Activated CD4-positive, alpha-beta T cell treated with anti-CD3 and anti-CD28 coated beads for 36 hours (primary cell): ENCODE results near the gene ARSG. TPM values are rescaled to one million over a fixed set of nuclear protein-coding genes. Genes with fewer than 3 reads are reported as not detected.

Source experiments
- ATAC-seq: fragments of 200-7000 bp; cut with Tn5 transposase; one replicate; pipeline ENCODE4 v1.10.0; 2021; ENCODE audit warnings: mild to moderate bottlenecking, moderate library complexity
- CTCF ChIA-PET: fragments of 350-600 bp; sonication (Branson Sonifier 250); formaldehyde crosslinking; loops from one replicate; lab custom pipeline; 2021; ENCODE audit warnings: antibody characterized with exemption; lab: Charles Lee
- POLR2A ChIA-PET: fragments of 350-600 bp; sonication (Branson Sonifier 250); formaldehyde crosslinking; loops from one replicate; lab custom pipeline; 2021; ENCODE audit warnings: antibody characterized with exemption, inconsistent platforms; lab: Charles Lee
- DNase-seq: peaks from one replicate; pipeline ENCODE4 v3.0.0-alpha.2; 2020
- H3K27ac Mint-ChIP-seq: one replicate; pipeline ENCODE4 v1.8.0; 2021; ENCODE audit warnings: mixed read lengths
- H3K27me3 Mint-ChIP-seq: one replicate; pipeline ENCODE4 v1.8.0; 2021; ENCODE audit warnings: mixed read lengths
- H3K36me3 Mint-ChIP-seq: one replicate; pipeline ENCODE4 v1.8.0; 2021; ENCODE audit warnings: low read depth, mixed read lengths
- H3K4me1 Mint-ChIP-seq: one replicate; pipeline ENCODE4 v1.8.0; 2021; ENCODE audit warnings: mixed read lengths
- H3K4me3 Mint-ChIP-seq: one replicate; pipeline ENCODE4 v1.8.0; 2021; ENCODE audit warnings: mild to moderate bottlenecking, moderate library complexity, mixed read lengths
- H3K9me3 Mint-ChIP-seq: one replicate; pipeline ENCODE4 v1.8.0; 2021; ENCODE audit warnings: low read depth, mixed read lengths
- intact Hi-C, 2 experiments: fragments of 100-400 bp; cut with DNase I in 1 of 2; cut with micrococcal nuclease in 1 of 2; formaldehyde crosslinking; loops; one replicate each; pipeline versions ENCODE4 v1.14.2 to v1.15.1; 2022 to 2024; cut with DNase I, micrococcal nuclease
- total RNA-seq, 2 experiments: library from RNA; stranded (reverse); gene quantifications; one replicate each; pipeline ENCODE4 v1.2.3, GENCODE V29; 2021

The ARSG gene
- total RNA-seq, 2 experiments from 2014 or later, result 7.8 to 10.9 TPM

DNA sequence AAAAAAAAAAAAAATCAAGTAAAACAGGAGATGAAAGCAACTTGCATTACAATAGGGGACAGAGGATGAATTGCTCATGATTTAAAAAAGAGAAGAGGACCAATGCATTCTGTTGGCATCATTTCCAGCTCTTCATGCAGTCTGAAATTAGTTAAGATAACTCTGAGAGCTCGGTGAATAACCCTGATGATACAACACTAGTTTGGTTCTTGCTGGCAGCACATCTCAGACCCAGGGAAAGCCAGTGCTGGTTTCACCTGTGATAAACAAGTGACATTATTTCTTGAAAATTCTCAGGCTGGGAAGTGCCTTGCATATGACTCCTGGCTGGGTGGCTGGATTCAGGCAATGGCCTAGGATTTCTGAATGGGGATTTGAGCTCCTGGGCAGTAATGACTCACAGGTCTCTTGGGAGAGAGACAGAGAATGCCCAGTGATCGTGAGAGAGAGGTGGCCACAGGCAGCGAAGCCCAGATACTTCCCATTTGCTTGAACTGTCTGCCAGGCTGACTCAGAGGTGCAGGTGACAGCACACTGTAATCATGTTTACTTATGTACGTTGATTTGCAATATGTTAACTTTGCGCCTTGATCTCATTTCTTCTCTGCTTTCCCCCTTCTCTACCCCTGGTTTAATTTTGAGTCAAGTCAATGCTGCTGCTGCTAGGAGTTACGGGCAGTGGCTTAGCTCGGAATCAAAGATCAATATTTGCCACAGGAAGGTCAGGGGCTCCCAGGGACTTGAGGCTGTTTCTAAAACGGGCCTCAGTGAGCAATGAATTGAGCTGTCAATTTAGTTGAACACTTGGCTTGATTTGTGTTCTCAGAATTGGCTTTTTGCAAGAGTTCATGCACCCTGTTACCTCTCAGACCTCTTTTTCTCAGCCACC is 27.1 kb downstream of the ARSG start:
- DNase-seq, result no peak
- intact Hi-C loops, result no loop called here
- Mint-ChIP-seq H3K27ac (no peak overlapping the region), H3K4me1 (peaks cover 35% of the 10 kb centered on the region), H3K27me3 (no peaks in the 10 kb centered on the region), H3K9me3 (no peaks in the 10 kb centered on the region), H3K36me3 (no peaks in the 10 kb centered on the region), H3K4me3 (no peak overlapping the region)
- CTCF ChIA-PET, result interaction anchor here (0.7 to 1.7 kb wide), 5 partner anchors 11 to 255 kb away, joined by 3 to 5 read pairs (median 3); no protein-coding TSS in a partner anchor
- peak; percentile 26 for ATAC-seq
- POLR2A ChIA-PET, result no interaction called here

GRCh38 chr17:68319410-68320162 is 28.3 kb downstream of the ARSG start:
- H3K27ac Mint-ChIP-seq, result no peak overlapping the region

GRCh38 chr17:68320311-68320865 is 29.1 kb downstream of the ARSG start:
- H3K27me3 Mint-ChIP-seq, result no peaks in the 10 kb centered on the region
- ATAC-seq (no peak), DNase-seq (no peak)
- peaks cover 26% of the 10 kb centered on the region for H3K4me1 Mint-ChIP-seq
- no peak overlapping the region for H3K4me3 Mint-ChIP-seq
- CTCF ChIA-PET, result no interaction called here
- intact Hi-C loops, result no loop called here
- peak overlapping the region; percentile 55 for H3K27ac Mint-ChIP-seq
- POLR2A ChIA-PET, result no interaction called here
- no peaks in the 10 kb centered on the region for H3K9me3 Mint-ChIP-seq
- no peaks in the 10 kb centered on the region for H3K36me3 Mint-ChIP-seq

More at GRCh38 chr17:68319410-68320162, 28.3 kb downstream of the ARSG start:
- DNase-seq, result no peak
- CTCF ChIA-PET, result interaction anchor here (0.6 to 0.7 kb wide), 2 partner anchors 148 to 149 kb away, joined by 3 read pairs; no protein-coding TSS in a partner anchor
- Mint-ChIP-seq H3K9me3 (no peaks in the 10 kb centered on the region), H3K4me1 (peaks cover 34% of the 10 kb centered on the region), H3K27me3 (no peaks in the 10 kb centered on the region), H3K36me3 (no peaks in the 10 kb centered on the region), H3K4me3 (no peak overlapping the region)
- intact Hi-C loops, result no loop called here
- POLR2A ChIA-PET, result no interaction called here
- ATAC-seq, result no peak

DNA sequence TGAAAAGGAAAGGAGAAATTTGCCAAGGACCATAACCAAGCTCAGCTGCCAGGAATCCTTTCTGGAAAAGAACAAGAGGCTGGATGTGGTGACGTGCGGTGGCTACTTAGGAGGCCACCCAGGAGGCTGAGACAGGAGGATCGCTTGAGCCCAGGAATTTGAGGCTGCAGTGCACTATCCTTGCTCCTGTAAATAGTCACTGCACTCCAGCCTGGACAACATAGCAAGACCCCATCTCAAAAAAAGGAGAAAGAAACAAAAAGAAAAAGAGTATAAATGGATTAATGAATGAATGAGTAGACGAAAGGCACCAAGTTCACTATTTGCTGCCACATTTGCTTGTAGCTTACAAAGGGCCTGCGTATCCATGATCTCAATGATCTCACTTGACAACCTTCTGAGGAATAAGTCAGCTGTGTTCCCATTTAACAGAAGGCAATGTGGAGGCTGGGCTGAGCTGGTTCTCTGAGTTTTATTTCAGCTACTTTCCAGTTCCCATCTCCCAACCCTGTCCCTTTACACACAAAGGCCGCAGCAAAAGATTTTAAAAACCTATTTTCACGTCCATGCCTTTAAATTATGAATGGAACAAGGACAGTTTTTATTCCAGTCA is 29.8 kb downstream of the ARSG start:
- CTCF ChIA-PET, result interaction anchor here (0.7 kb wide), 1 partner anchor 59 kb away, joined by 4 read pairs; no protein-coding TSS in a partner anchor
- intact Hi-C loops, result no loop called here
- Mint-ChIP-seq H3K36me3 (no peaks in the 10 kb centered on the region), H3K27me3 (no peaks in the 10 kb centered on the region), H3K27ac (no peak overlapping the region), H3K4me1 (peaks cover 23% of the 10 kb centered on the region), H3K4me3 (no peak overlapping the region), H3K9me3 (no peaks in the 10 kb centered on the region)
- no peak for ATAC-seq
- no peak for DNase-seq
- POLR2A ChIA-PET, result no interaction called here

GRCh38 chr17:68321556-68321954 is 30.3 kb downstream of the ARSG start:
- H3K27ac Mint-ChIP-seq, result no peak overlapping the region
- H3K9me3 Mint-ChIP-seq, result no peaks in the 10 kb centered on the region
- DNase-seq, result no peak
- ChIA-PET CTCF (interaction anchor here (0.7 kb wide), 1 partner anchor 60 kb away, joined by 4 read pairs; no protein-coding TSS in a partner anchor), POLR2A (no interaction called here)
- no peaks in the 10 kb centered on the region for H3K27me3 Mint-ChIP-seq
- ATAC-seq, result no peak
- H3K4me3 Mint-ChIP-seq, result no peak overlapping the region
- intact Hi-C loops, result no loop called here
- no peaks in the 10 kb centered on the region for H3K36me3 Mint-ChIP-seq
- H3K4me1 Mint-ChIP-seq, result peaks cover 20% of the 10 kb centered on the region

GRCh38 chr17:68322630-68323029 is 31.3 kb downstream of the ARSG start:
- POLR2A ChIA-PET, result no interaction called here
- Mint-ChIP-seq H3K27me3 (no peaks in the 10 kb centered on the region), H3K27ac (no peak overlapping the region), H3K4me3 (no peak overlapping the region), H3K36me3 (no peaks in the 10 kb centered on the region), H3K9me3 (no peaks in the 10 kb centered on the region), H3K4me1 (peaks cover 15% of the 10 kb centered on the region)
- CTCF ChIA-PET, result interaction anchor here (0.5 kb wide), 1 partner anchor 265 kb away, joined by 3 read pairs; no protein-coding TSS in a partner anchor
- intact Hi-C loops, result no loop called here
- no peak for DNase-seq
- no peak for ATAC-seq

DNA sequence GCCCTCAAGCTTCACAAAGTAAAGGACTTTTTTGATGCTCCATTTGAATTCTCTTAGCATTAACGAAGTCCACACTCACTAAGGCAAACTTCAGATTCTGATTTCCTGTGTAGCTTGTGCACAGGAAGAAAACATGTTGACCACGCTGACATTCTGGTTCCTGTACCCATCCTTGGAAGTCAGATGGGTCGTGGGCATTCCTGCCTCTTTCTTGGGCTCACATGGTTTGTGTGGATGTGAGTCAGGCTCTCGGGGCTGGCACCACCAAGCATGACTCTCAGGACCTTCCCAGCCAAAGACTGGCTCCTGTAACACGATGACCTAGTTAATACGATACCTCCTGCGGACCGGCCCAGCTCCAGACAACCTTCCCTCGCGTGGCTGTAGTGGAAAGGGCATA is 32.8 kb downstream of the ARSG start:
- Mint-ChIP-seq H3K36me3 (no peaks in the 10 kb centered on the region), H3K4me1 (peaks cover 11% of the 10 kb centered on the region), H3K4me3 (no peak overlapping the region), H3K9me3 (no peaks in the 10 kb centered on the region), H3K27me3 (no peaks in the 10 kb centered on the region), H3K27ac (no peak overlapping the region)
- ATAC-seq (no peak), DNase-seq (no peak)
- intact Hi-C loops, result no loop called here
- POLR2A ChIA-PET, result no interaction called here
- CTCF ChIA-PET, result interaction anchor here (1.2 kb wide), 1 partner anchor 26 kb away, joined by 5 read pairs; no protein-coding TSS in a partner anchor

DNA sequence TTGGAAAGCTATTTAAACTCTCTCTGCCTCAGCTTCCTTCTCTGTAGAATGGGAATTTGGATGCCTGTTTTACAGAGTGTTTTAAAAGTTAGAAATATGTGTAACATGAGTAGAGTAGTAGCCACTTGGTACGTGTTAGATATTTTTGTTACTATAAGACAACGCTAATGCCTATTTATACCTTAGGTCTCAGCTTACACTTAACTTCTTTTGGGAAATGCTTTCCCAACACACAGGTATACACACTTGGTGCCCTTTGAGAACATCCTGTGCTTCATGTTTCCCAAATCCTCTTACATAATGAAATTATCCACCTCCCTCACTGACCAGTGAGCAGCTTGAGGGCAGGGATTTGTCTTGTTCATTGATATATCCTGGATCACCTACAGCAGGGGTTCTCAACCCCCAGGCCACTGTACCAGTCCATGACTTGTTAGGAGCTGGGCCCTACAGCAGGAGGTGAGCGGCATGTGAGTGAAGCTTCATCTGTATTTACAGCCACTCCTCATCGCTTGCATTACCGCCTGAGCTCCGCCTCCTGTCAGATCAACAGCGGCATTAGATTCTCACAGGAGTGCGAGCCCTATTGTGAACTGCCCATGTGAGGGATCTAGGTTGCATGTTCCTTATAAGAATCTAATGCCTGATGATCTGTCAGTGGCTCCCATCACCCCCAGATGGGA is 33.5 kb downstream of the ARSG start:
- no peaks in the 10 kb centered on the region for H3K9me3 Mint-ChIP-seq
- ChIA-PET CTCF (interaction anchor here (0.6 to 0.8 kb wide), 2 partner anchors 20 to 147 kb away, joined by 3 to 4 read pairs; no protein-coding TSS in a partner anchor), POLR2A (no interaction called here)
- no peak overlapping the region for H3K4me3 Mint-ChIP-seq
- intact Hi-C loops, result no loop called here
- H3K27me3 Mint-ChIP-seq, result no peaks in the 10 kb centered on the region
- ATAC-seq, result no peak
- peaks cover 11% of the 10 kb centered on the region for H3K4me1 Mint-ChIP-seq
- H3K36me3 Mint-ChIP-seq, result no peaks in the 10 kb centered on the region
- no peak for DNase-seq
- H3K27ac Mint-ChIP-seq, result no peak overlapping the region

DNA sequence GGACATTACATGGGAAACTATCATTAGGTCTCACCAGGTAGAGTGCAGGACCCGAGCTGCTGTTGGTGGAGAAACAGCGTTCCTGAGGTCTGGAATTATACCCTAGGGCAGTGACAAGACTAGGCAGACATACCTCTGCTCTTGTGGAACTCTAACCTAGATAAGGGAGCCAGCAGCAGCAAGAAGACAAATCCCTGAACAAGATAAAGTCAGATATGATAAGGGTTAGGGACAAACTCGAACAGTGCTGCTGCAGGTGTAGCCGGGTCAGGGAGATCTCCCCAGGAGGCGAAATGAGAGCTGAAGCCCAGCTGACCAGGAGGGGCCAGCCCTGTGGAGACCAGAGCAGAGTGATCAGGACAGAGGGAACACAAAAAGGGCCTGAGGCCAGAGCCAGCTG is 34.7 kb downstream of the ARSG start:
- Mint-ChIP-seq H3K4me1 (peaks cover 11% of the 10 kb centered on the region), H3K4me3 (no peak overlapping the region), H3K9me3 (no peaks in the 10 kb centered on the region), H3K36me3 (peaks cover 2% of the 10 kb centered on the region), H3K27me3 (no peaks in the 10 kb centered on the region), H3K27ac (no peak overlapping the region)
- ATAC-seq (no peak), DNase-seq (no peak)
- CTCF ChIA-PET, result interaction anchor here (0.6 to 1.3 kb wide), 5 partner anchors 11 to 127 kb away, joined by 3 to 4 read pairs (median 3); no protein-coding TSS in a partner anchor
- intact Hi-C loops, result no loop called here
- POLR2A ChIA-PET, result no interaction called here

GRCh38 chr17:68326681-68327080 is 35.4 kb downstream of the ARSG start:
- H3K4me1 Mint-ChIP-seq, result peaks cover 11% of the 10 kb centered on the region
- intact Hi-C loops, result no loop called here
- DNase-seq, result peak; percentile 49
- peak overlapping the region; percentile 7 for H3K27ac Mint-ChIP-seq
- CTCF ChIA-PET, result interaction anchor here (0.6 to 1.3 kb wide), 5 partner anchors 12 to 127 kb away, joined by 3 read pairs; no protein-coding TSS in a partner anchor
- H3K4me3 Mint-ChIP-seq, result no peak overlapping the region
- H3K9me3 Mint-ChIP-seq, result no peaks in the 10 kb centered on the region
- POLR2A ChIA-PET, result interaction anchor here (0.7 kb wide), 1 partner anchor 22 kb away, joined by 4 read pairs; no protein-coding TSS in a partner anchor
- H3K36me3 Mint-ChIP-seq, result peaks cover 2% of the 10 kb centered on the region
- H3K27me3 Mint-ChIP-seq, result no peaks in the 10 kb centered on the region
- ATAC-seq, result peak; percentile 81
